Tibial nerve (tissue), 4 donors: ENCODE data around the gene PIEZO1. TPM values are rescaled to one million over a fixed set of nuclear protein-coding genes. Genes with fewer than 3 reads are reported as not detected.

ENCODE experiments used
- DNase-seq, 2 donors: peaks; one replicate each; pipeline ENCODE4 v3.0.0-alpha.2; 2019; ENCODE audit warnings: low spot score in 2 of 2
- H3K27ac ChIP-seq, 4 donors: fragments of 200-600 bp; sonication (generic) in 3 of 4; one replicate each; pipeline ENCODE4 v1.5.1; 2017 to 2019; ENCODE audit warnings: mild to moderate bottlenecking in 1 of 4
- H3K27me3 ChIP-seq, 2 donors: fragments of 200-600 bp; sonication (generic) in 1 of 2; one replicate each; pipeline versions ENCODE4 v1.5.1 to v1.6.0; 2017 to 2019
- H3K36me3 ChIP-seq, 3 donors: fragments of 200-600 bp; sonication (generic); one replicate each; pipeline ENCODE4 v1.5.1; 2018 to 2019
- H3K4me1 ChIP-seq, 4 donors: fragments of 200-600 bp; sonication (generic) in 3 of 4; one replicate each; pipeline ENCODE4 v1.5.1; 2017 to 2019
- H3K4me3 ChIP-seq, 4 donors: fragments of 200-600 bp; sonication (generic) in 3 of 4; one replicate each; pipeline ENCODE4 v1.5.1; 2017 to 2019; ENCODE audit warnings: mild to moderate bottlenecking in 1 of 4, moderate library complexity in 1 of 4
- H3K9me3 ChIP-seq, 4 donors: fragments of 200-600 bp; sonication (generic) in 3 of 4; one replicate each; pipeline ENCODE4 v1.5.1; 2017 to 2019
- EP300 ChIP-seq, 2 donors: sonication (generic); formaldehyde crosslinking; IDR thresholded peaks; one replicate each; pipeline ENCODE4 v1.6.1; 2017; ENCODE audit warnings: antibody characterized with exemption in 2 of 2, mild to moderate bottlenecking in 1 of 2
- POLR2A ChIP-seq, 2 donors: fragments of 450-650 bp; IDR thresholded peaks; one replicate each; pipeline ENCODE4 v1.6.1; 2017; ENCODE audit warnings: antibody characterized with exemption in 2 of 2, mild to moderate bottlenecking in 2 of 2, moderate library complexity in 2 of 2
- WGBS, 2 donors: methylation state at CpG; one replicate each; pipeline ENCODE4 v1.1.5; 2018; 5-methylcytosine and 5-hydroxymethylcytosine counted together
- total RNA-seq, 4 donors: library from RNA; depleted of rRNA; stranded (reverse); fragments of >200 nt; gene quantifications; one replicate each; pipeline ENCODE4 v1.1.0, GENCODE V29; 2016
- TF ChIP-seq, protein P1 (sequence below), 5 experiments: fragments of 200-600 bp in 3 of 5; fragments of 450-650 bp in 2 of 5; sonication (generic) in 3 of 5; IDR thresholded peaks; one replicate each; pipeline ENCODE4 v1.5.1; 2016 to 2019; ENCODE audit warnings: antibody characterized with exemption in 5 of 5, mild to moderate bottlenecking in 3 of 5, moderate library complexity in 2 of 5

The PIEZO1 gene
- total RNA-seq, 4 donors from 2014 or later: 90.5 to 309 (median 165) TPM

GRCh38 chr16:88725609-88726407, 59.2 kb downstream of the PIEZO1 start:
- Histone ChIP-seq H3K4me3 (no peak overlapping the region), H3K4me1 (no peaks in the 10 kb centered on the region), H3K27ac (no peak overlapping the region), H3K27me3 (no peaks in the 10 kb centered on the region), H3K36me3 (peaks cover 2 to 87% (median 37%) of the 10 kb centered on the region in 3 donors), H3K9me3 (no peaks in the 10 kb centered on the region)
- TF ChIP-seq, protein P1, sequence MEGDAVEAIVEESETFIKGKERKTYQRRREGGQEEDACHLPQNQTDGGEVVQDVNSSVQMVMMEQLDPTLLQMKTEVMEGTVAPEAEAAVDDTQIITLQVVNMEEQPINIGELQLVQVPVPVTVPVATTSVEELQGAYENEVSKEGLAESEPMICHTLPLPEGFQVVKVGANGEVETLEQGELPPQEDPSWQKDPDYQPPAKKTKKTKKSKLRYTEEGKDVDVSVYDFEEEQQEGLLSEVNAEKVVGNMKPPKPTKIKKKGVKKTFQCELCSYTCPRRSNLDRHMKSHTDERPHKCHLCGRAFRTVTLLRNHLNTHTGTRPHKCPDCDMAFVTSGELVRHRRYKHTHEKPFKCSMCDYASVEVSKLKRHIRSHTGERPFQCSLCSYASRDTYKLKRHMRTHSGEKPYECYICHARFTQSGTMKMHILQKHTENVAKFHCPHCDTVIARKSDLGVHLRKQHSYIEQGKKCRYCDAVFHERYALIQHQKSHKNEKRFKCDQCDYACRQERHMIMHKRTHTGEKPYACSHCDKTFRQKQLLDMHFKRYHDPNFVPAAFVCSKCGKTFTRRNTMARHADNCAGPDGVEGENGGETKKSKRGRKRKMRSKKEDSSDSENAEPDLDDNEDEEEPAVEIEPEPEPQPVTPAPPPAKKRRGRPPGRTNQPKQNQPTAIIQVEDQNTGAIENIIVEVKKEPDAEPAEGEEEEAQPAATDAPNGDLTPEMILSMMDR (IDR thresholded peaks at IDR 0.05): no peak
- TF ChIP-seq POLR2A (IDR thresholded peaks at IDR 0.05) (no peak), EP300 (IDR thresholded peaks at IDR 0.05) (no peak)
- 78% methylated on average over 16 to 25 of the region's 32 CpGs for WGBS, 2 donors
- DNase-seq: no peak

- no peaks in the 10 kb centered on the region for H3K9me3 ChIP-seq
- H3K4me1 ChIP-seq: peaks cover 0 to under 1% (median 0%) of the 10 kb centered on the region in 4 donors
- TF ChIP-seq, protein P1 (IDR thresholded peaks at IDR 0.05): no peak
- TF ChIP-seq POLR2A (IDR thresholded peaks at IDR 0.05) (no peak), EP300 (IDR thresholded peaks at IDR 0.05) (no peak)
- no peak overlapping the region for H3K4me3 ChIP-seq
- no peaks in the 10 kb centered on the region for H3K27me3 ChIP-seq
- H3K36me3 ChIP-seq: peaks cover 2 to 89% (median 46%) of the 10 kb centered on the region in 3 donors
- WGBS, 2 donors: 83 to 86% methylated on average over 25 to 31 of the region's 31 CpGs
- no peak for DNase-seq
- no peak overlapping the region for H3K27ac ChIP-seq
These were observed 60.0 kb downstream of the PIEZO1 start for GRCh38 chr16:88724855-88725555.

- no peak for DNase-seq
- 92 to 93% methylated on average over 17 of the region's 17 CpGs for WGBS, 2 donors
These were observed 61.1 kb downstream of the PIEZO1 start for GRCh38 chr16:88723911-88724310.

DNA sequence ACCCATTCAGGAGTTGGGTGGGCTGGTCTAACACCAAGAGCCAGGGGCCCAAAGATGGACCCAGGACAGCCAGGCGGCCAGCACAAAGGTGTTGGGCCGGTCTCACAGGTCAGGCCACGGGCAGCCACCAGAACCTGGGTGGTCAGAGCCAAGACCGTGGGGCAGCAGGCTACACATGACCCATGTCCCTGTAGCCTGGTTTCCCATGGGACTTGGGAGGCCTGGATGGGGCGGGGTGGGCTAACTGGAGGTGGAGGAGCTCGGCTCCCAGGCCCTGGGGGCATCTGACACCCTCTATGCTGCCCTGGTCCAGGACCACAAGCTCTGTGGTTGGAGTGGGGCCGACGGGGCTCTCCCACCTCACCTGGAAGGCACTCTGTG, 61.5 kb downstream of the PIEZO1 start:
- Histone ChIP-seq H3K9me3 (no peaks in the 10 kb centered on the region), H3K4me1 (peaks cover 0 to 11% (median 0%) of the 10 kb centered on the region in 4 donors), H3K27me3 (no peaks in the 10 kb centered on the region), H3K27ac (no peak overlapping the region), H3K4me3 (no peak overlapping the region), H3K36me3 (peaks cover 2 to 98% (median 51%) of the 10 kb centered on the region in 3 donors)
- TF ChIP-seq, protein P1 (IDR thresholded peaks at IDR 0.05): no peak
- TF ChIP-seq EP300 (IDR thresholded peaks at IDR 0.05): no peak
- TF ChIP-seq POLR2A (IDR thresholded peaks at IDR 0.05): no peak
- 85 to 100% methylated on average over 3 to 7 of the region's 8 CpGs for WGBS, 2 donors
- no peak for DNase-seq

More at GRCh38 chr16:88723911-88724310, 61.1 kb downstream of the PIEZO1 start:
- peaks cover 2 to 94% (median 51%) of the 10 kb centered on the region in 3 donors for H3K36me3 ChIP-seq
- no peaks in the 10 kb centered on the region for H3K27me3 ChIP-seq
- H3K4me1 ChIP-seq: peaks cover 0 to 7% (median 0%) of the 10 kb centered on the region in 4 donors
- TF ChIP-seq POLR2A (IDR thresholded peaks at IDR 0.05) (no peak), EP300 (IDR thresholded peaks at IDR 0.05) (no peak)
- TF ChIP-seq, protein P1 (IDR thresholded peaks at IDR 0.05): no peak
- no peak overlapping the region for H3K4me3 ChIP-seq
- no peak overlapping the region for H3K27ac ChIP-seq
- no peaks in the 10 kb centered on the region for H3K9me3 ChIP-seq
